Activated naive CD8-positive, alpha-beta T cell (primary cell): Measurements from ENCODE around the gene REEP1.
"Not testable (repeated sequence)": the region's sequence is repeated elsewhere in the genome, so short reads cannot be mapped to it uniquely, and the experiment has no call there.

Source experiments
- H3K27ac Mint-ChIP-seq: one replicate; pipeline ENCODE4 v1.8.0; 2021; ENCODE audit warnings: mixed read lengths
- H3K27me3 Mint-ChIP-seq: one replicate; pipeline ENCODE4 v1.8.0; 2021; ENCODE audit warnings: mixed read lengths
- H3K36me3 Mint-ChIP-seq: one replicate; pipeline ENCODE4 v1.8.0; 2021; ENCODE audit warnings: mixed read lengths
- H3K4me1 Mint-ChIP-seq: one replicate; pipeline ENCODE4 v1.8.0; 2021; ENCODE audit warnings: low read depth, mixed read lengths
- H3K4me3 Mint-ChIP-seq: one replicate; pipeline ENCODE4 v1.8.0; 2021; ENCODE audit warnings: mild to moderate bottlenecking, mixed read lengths
- H3K9me3 Mint-ChIP-seq: one replicate; pipeline ENCODE4 v1.8.0; 2021; ENCODE audit warnings: low read depth, mixed read lengths

REEP1 gene

DNA sequence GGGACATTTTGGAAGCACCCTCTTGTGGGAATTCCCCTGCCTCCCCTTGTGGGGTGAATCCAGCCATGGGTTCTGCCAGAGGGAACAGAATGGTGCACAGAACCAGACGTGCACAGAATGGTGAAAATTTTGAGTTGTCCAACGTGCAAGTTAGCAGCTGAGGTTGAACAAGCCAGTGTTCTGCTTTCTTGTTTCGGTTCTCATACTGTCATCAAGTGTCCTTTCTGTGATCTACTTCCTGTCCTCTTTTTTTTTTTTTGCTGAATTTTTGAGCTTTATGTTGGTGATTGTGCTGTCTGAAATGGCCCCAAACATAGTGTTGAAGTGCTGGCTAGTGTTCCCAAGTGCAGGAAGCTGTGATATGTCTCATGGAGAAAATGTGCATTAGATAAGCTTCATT lies 21.5 kb upstream of the REEP1 start:
- no peaks in the 10 kb centered on the region for H3K4me1 Mint-ChIP-seq
- H3K27me3 Mint-ChIP-seq, result no peaks in the 10 kb centered on the region
- no peak overlapping the region for H3K27ac Mint-ChIP-seq
- H3K4me3 Mint-ChIP-seq, result no peak overlapping the region
- H3K9me3 Mint-ChIP-seq, result no peaks in the 10 kb centered on the region
- no peaks in the 10 kb centered on the region for H3K36me3 Mint-ChIP-seq

DNA sequence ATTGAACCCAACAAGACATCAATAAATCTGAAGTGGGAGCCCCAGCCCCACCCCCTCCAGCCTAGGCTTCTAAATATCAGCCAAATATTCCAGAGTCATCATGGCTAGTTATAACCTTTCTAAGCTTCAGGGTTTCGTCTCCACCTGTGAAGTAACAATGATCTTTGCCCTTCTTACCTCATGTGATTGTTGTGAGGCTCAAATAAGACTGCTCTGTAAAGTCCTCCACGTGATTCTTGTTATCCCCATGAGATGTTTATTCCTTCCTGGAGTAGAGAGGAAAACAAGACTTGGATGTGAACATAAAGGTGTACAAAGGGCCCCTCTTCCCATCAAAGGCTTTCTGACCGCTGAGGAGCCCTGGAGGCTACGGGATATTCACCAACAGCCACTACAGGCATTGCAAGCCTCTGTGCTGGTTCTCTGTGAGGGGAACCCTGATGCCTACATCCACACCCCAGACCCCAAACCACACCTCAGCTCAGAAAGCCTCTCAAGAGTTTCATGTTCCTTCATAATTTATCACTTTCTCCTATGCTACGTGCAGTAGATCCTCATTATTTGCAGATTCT lies 20.1 kb upstream of the REEP1 start:
- no peak overlapping the region for H3K27ac Mint-ChIP-seq

DNA sequence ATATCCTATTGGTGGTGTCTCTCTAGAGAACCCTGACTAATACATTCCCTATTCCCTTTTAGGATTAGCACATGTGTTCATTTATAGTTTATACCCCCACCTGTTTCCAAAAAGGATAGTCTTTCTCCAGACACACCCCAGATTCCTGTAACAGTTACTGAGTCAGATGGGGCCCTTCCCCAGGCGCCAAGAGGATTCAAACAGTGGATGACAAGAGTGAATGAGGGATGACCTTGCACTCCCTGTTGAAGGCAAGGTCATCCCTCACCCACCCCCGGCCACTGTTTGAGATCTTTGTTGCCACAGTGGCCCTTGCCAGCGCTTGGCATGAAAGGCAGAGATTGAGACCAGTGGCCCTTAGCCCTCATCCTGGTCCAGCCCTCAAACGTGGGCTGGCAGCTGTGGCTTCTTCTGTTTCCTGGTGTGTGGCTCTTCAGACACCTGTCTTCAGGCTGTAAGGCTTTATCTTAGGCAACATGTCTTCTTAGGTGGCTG lies 15.3 kb upstream of the REEP1 start:
- H3K27me3 Mint-ChIP-seq, result peaks cover 4% of the 10 kb centered on the region
- H3K27ac Mint-ChIP-seq, result no peak overlapping the region
- H3K4me3 Mint-ChIP-seq, result no peak overlapping the region
- peaks cover 2% of the 10 kb centered on the region for H3K36me3 Mint-ChIP-seq
- no peaks in the 10 kb centered on the region for H3K9me3 Mint-ChIP-seq
- no peaks in the 10 kb centered on the region for H3K4me1 Mint-ChIP-seq

More for the DNA sequence above, 20.1 kb upstream of the REEP1 start:
- Mint-ChIP-seq H3K36me3 (no peaks in the 10 kb centered on the region), H3K4me1 (no peaks in the 10 kb centered on the region), H3K9me3 (no peaks in the 10 kb centered on the region), H3K27me3 (peaks cover 2% of the 10 kb centered on the region), H3K4me3 (no peak overlapping the region)

DNA sequence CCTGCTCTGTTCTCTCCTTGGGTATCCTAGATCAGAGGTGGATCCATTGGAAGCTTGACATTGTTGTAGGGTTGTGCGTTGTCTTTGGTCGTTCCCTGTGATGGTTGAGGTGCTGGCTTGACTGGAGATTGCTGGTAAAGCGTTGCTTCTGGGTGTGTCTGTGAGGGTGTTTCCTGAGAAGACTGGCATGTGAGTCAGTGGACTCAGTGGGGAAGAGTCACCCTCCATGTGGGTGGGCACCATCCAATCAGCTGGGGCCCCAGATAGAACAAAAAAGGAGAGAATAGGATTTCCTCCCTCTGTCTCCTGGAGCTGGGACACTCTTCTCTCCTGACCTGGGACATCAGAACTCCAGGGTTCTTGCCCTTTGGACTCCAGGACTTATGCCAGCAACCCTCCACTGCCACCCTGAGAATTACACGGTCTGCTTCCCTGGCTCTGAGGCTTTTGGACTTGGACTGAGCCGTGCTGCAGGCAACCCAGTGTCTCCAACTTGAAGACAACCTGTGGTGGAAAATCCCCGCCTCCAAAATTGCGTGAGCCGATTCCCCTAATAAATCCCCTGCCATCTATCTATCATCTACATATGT lies 14.8 kb upstream of the REEP1 start:
- Mint-ChIP-seq H3K4me3 (no peak overlapping the region), H3K4me1 (no peaks in the 10 kb centered on the region), H3K9me3 (no peaks in the 10 kb centered on the region), H3K27me3 (peaks cover 4% of the 10 kb centered on the region), H3K27ac (no peak overlapping the region), H3K36me3 (peaks cover 2% of the 10 kb centered on the region)

- H3K4me3 Mint-ChIP-seq, result no peak overlapping the region
- peaks cover 5% of the 10 kb centered on the region for H3K27me3 Mint-ChIP-seq
- H3K9me3 Mint-ChIP-seq, result no peaks in the 10 kb centered on the region
- no peaks in the 10 kb centered on the region for H3K4me1 Mint-ChIP-seq
- H3K36me3 Mint-ChIP-seq, result peaks cover 2% of the 10 kb centered on the region
- H3K27ac Mint-ChIP-seq, result no peak overlapping the region
Measured at GRCh38 chr2:86350751-86351150, 13.3 kb upstream of the REEP1 start.

- no peaks in the 10 kb centered on the region for H3K4me1 Mint-ChIP-seq
Measured at GRCh38 chr2:86347401-86347800, 10.0 kb upstream of the REEP1 start.

GRCh38 chr2:86345783-86346370 lies 8.5 kb upstream of the REEP1 start:
- H3K36me3 Mint-ChIP-seq, H3K4me3 Mint-ChIP-seq, H3K4me1 Mint-ChIP-seq, H3K27ac Mint-ChIP-seq: not testable (repeated sequence)
- Mint-ChIP-seq H3K9me3 (peaks cover 13% of the 10 kb centered on the region), H3K27me3 (peaks cover 13% of the 10 kb centered on the region)

More at GRCh38 chr2:86347401-86347800, 10.0 kb upstream of the REEP1 start:
- Mint-ChIP-seq H3K36me3 (peaks cover 4% of the 10 kb centered on the region), H3K4me3 (no peak overlapping the region), H3K27me3 (peaks cover 7% of the 10 kb centered on the region), H3K9me3 (peaks cover 3% of the 10 kb centered on the region), H3K27ac (no peak overlapping the region)

DNA sequence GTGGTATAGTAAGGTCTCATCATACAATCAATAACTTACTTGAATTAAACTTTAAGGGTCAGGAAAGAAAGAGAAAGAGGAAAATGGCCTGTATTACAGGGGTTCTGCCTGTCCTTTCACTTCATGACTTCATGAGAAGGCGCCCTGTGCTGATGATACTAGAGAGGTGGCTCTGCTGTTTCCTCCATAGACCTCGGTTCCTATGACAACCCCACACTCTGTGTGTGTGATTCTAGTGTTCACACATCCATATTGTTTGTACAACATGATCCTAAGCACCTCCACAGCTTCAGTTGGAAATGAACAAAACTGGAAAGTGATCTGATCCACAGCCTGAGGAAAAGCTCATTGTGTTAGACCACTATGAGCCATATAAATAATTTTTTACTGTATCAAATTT lies 7.0 kb upstream of the REEP1 start:
- Mint-ChIP-seq H3K9me3 (peaks cover 15% of the 10 kb centered on the region), H3K27ac (no peak overlapping the region), H3K27me3 (peaks cover 19% of the 10 kb centered on the region), H3K4me3 (no peak overlapping the region), H3K4me1 (no peaks in the 10 kb centered on the region), H3K36me3 (peaks cover 12% of the 10 kb centered on the region)

DNA sequence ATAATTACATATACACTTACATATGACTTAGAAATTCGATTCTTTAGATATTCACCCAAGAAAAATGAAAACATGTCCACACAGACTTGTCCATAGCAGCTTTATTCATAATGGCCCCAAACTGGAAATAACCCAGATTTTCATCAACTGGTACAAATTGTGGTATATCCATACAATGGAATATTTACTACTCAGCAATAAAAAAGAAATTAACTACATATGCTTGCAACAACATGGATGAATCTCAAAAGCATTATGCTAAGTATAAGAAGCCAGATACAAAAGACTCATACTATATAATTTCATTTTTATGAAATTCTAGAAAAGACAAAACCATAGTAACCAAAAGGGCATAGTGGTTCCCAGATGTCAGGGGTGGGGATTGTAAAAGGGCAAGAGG lies 5.1 kb upstream of the REEP1 start:
- peaks cover 29% of the 10 kb centered on the region for H3K27me3 Mint-ChIP-seq
- peaks cover 15% of the 10 kb centered on the region for H3K9me3 Mint-ChIP-seq
- H3K4me3 Mint-ChIP-seq, result no peak overlapping the region
- H3K27ac Mint-ChIP-seq, result no peak overlapping the region
- peaks cover 10% of the 10 kb centered on the region for H3K36me3 Mint-ChIP-seq
- peaks cover 5% of the 10 kb centered on the region for H3K4me1 Mint-ChIP-seq

GRCh38 chr2:86341470-86341869 lies 4.0 kb upstream of the REEP1 start:
- Mint-ChIP-seq H3K4me1 (peaks cover 9% of the 10 kb centered on the region), H3K4me3 (no peak overlapping the region), H3K27me3 (peaks cover 29% of the 10 kb centered on the region), H3K36me3 (peaks cover 10% of the 10 kb centered on the region), H3K9me3 (peaks cover 15% of the 10 kb centered on the region), H3K27ac (no peak overlapping the region)

GRCh38 chr2:86338778-86339295 lies 1.4 kb upstream of the REEP1 start:
- Mint-ChIP-seq H3K27me3 (peaks cover 35% of the 10 kb centered on the region), H3K4me3 (peak overlapping the region; percentile 51), H3K4me1 (peaks cover 13% of the 10 kb centered on the region), H3K27ac (no peak overlapping the region), H3K36me3 (peaks cover 10% of the 10 kb centered on the region), H3K9me3 (peaks cover 15% of the 10 kb centered on the region)

GRCh38 chr2:86336675-86337243 lies 667 bp downstream of the REEP1 start:
- H3K27me3 Mint-ChIP-seq, result peaks cover 30% of the 10 kb centered on the region
- H3K27ac Mint-ChIP-seq, result no peak overlapping the region
- peaks cover 8% of the 10 kb centered on the region for H3K36me3 Mint-ChIP-seq
- peaks cover 11% of the 10 kb centered on the region for H3K9me3 Mint-ChIP-seq
- H3K4me1 Mint-ChIP-seq, result peaks cover 13% of the 10 kb centered on the region
- peak overlapping the region; percentile 83 for H3K4me3 Mint-ChIP-seq

- Mint-ChIP-seq H3K27ac (no peak overlapping the region), H3K4me1 (peaks cover 13% of the 10 kb centered on the region), H3K4me3 (peak overlapping the region; percentile 83), H3K36me3 (peaks cover 4% of the 10 kb centered on the region), H3K27me3 (peaks cover 27% of the 10 kb centered on the region), H3K9me3 (peaks cover 4% of the 10 kb centered on the region)
Measured at GRCh38 chr2:86335865-86336674, 1.4 kb downstream of the REEP1 start.

GRCh38 chr2:86333378-86333777 lies 4.0 kb downstream of the REEP1 start:
- H3K4me3 Mint-ChIP-seq, result no peak overlapping the region
- H3K36me3 Mint-ChIP-seq, result no peaks in the 10 kb centered on the region
- no peaks in the 10 kb centered on the region for H3K9me3 Mint-ChIP-seq
- peaks cover 13% of the 10 kb centered on the region for H3K4me1 Mint-ChIP-seq
- peaks cover 11% of the 10 kb centered on the region for H3K27me3 Mint-ChIP-seq
- no peak overlapping the region for H3K27ac Mint-ChIP-seq
